Measurements from ENCODE around the gene STXBP2.

STXBP2 gene

GRCh38 chr19:7600721-7601120, 36.2 kb upstream of the STXBP2 start (continued):
- TF ChIP-seq ZNF157 (tag by site-specific recombination; IDR thresholded peaks at IDR 0.05) (no peak), FEZF1 (tag by site-specific recombination; IDR thresholded peaks at IDR 0.05) (no peak), ZNF140 (tag by site-specific recombination; IDR thresholded peaks at IDR 0.05) (no peak)

- H3K27ac ChIP-seq (ENCODE audit: extremely low read depth, low read depth, low read length): no peak overlapping the region
- ChIA-PET CTCF (no interaction called here), POLR2A (no interaction called here)
- peaks cover 0 to 12% of the 10 kb centered on the region in 2 experiments; a peak in 2 of 3 replicates for H3K36me3 ChIP-seq (ENCODE audit: control insufficient read depth in 2 of 2, insufficient read depth in 1 of 2, low read length in 2 of 2)
- no peak overlapping the region for H3K4me3 ChIP-seq (ENCODE audit: low read depth, low read length)
- no peaks in the 10 kb centered on the region for H3K9me3 ChIP-seq (ENCODE audit: control insufficient read depth, insufficient read depth, low read depth, low read length)
- TF ChIP-seq ZFHX2 (tag by site-specific recombination; conservative IDR thresholded peaks at IDR 0.05) (peak; percentile 79), ZBTB6 (tag by site-specific recombination; IDR thresholded peaks at IDR 0.05) (no peak), EGR2 (tag by site-specific recombination; IDR thresholded peaks at IDR 0.05; ENCODE audit: low read depth) (peak; percentile 80), KLF1 (tag by site-specific recombination; IDR thresholded peaks at IDR 0.05) (peak; percentile 53), ZNF239 (tag by site-specific recombination; IDR thresholded peaks at IDR 0.05) (peak; percentile 96), ZNF132 (tag by site-specific recombination; IDR thresholded peaks at IDR 0.05; ENCODE audit: borderline replicate concordance) (no peak), ZNF692 (tag by site-specific recombination; IDR thresholded peaks at IDR 0.05) (peak; percentile 29; the same call in 1 of the 2 replicates), KLF16 (tag by site-specific recombination; IDR thresholded peaks at IDR 0.05) (no peak), ZNF76 (tag by site-specific recombination; IDR thresholded peaks at IDR 0.05; ENCODE audit: borderline replicate concordance, low read depth) (peak; percentile 31; the same call in 1 of the 2 replicates), PRDM4 (tag by site-specific recombination; IDR thresholded peaks at IDR 0.05) (0 out of 2 replicates have a peak, but pooled peaks have one; percentile 13), ZNF398 (tag by site-specific recombination; IDR thresholded peaks at IDR 0.05) (no peak; the same call in 1 of the 2 replicates), ZNF785 (tag by site-specific recombination; IDR thresholded peaks at IDR 0.05) (no peak)
- H3K4me1 ChIP-seq (ENCODE audit: control insufficient read depth, insufficient read depth, low read length): peaks cover under 1% of the 10 kb centered on the region
These were observed 34.5 kb upstream of the STXBP2 start for GRCh38 chr19:7602240-7602934.

GRCh38 chr19:7602935-7603497, 33.9 kb upstream of the STXBP2 start:
- ChIA-PET CTCF (no interaction called here), POLR2A (interaction anchor here (0.6 kb wide), 1 partner anchor 9 kb away, joined by 3 read pairs; no protein-coding TSS in a partner anchor)
- Histone ChIP-seq H3K9me3 (ENCODE audit: control insufficient read depth, insufficient read depth, low read depth, low read length) (no peaks in the 10 kb centered on the region), H3K4me1 (ENCODE audit: control insufficient read depth, insufficient read depth, low read length) (no peaks in the 10 kb centered on the region; the same call in 1 of the 2 replicates), H3K36me3 (ENCODE audit: control insufficient read depth in 2 of 2, insufficient read depth in 1 of 2, low read length in 2 of 2) (peaks cover 0 to 12% of the 10 kb centered on the region in 2 experiments; a peak in 2 of 3 replicates), H3K27ac (ENCODE audit: extremely low read depth, low read depth, low read length) (no peak overlapping the region), H3K4me3 (ENCODE audit: low read depth, low read length) (no peak overlapping the region)
- TF ChIP-seq KLF8 (tag by site-specific recombination; IDR thresholded peaks at IDR 0.05) (no peak), PRDM10 (tag by site-specific recombination; IDR thresholded peaks at IDR 0.05) (peak; percentile 81)
